GM19468 (cell line): Measurements from ENCODE around the gene AGAP1.

ENCODE experiments used
- ATAC-seq: cut with Tn5 transposase; IDR thresholded peaks from one replicate; pipeline ENCODE4 v1.9.1; 2021; ENCODE audit warnings: mild to moderate bottlenecking, moderate library complexity, moderate number of reproducible peaks; ENCODE audit not compliant: unreplicated experiment; ENCODE audit errors: extremely low read depth

Gene AGAP1

DNA sequence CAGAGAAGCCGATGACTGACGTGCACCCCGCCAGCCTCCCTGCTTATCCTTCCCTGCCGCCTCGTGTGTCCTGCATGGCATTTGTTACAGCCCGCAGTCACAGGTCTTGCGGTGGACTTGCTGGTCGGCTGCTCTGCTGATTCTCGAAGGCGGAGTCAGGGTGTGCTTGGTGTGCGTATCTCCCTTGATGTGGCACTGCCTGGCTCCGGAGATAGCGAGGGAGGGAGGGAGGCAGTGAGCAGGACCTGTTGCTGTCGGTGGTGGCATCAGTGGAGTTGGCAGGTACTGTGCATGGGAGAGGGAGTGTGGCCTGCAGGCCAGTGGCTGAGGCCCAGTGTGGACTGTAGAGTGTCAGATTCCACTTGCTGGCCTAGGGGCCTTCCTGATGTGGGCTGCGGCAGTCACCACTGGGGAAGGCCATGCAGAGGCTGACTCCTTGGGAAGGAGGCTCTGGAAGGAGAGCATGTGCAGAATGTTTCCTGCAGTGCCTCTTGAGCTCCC is 198.9 kb downstream of the AGAP1 start:
- no peak for ATAC-seq

DNA sequence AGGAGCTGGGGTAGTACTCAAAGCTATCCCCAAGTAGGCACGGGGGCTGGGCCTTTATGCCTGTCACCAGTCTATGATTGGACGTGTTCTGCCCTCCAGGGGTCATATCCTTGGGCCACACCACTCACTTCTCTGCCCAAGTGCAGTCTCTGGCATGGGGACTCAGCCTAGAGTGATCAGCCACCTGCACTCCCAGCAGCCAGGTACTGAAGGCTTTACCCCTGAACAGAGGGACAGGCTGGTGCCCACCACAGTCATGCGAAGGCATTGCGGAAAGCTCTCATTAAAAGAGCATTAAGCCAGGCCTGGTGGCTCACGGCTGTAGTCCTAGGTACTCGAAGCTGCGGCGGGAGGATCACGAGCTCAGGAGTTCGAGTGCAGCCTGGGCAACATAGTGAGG is 199.4 kb downstream of the AGAP1 start:
- no peak for ATAC-seq

DNA sequence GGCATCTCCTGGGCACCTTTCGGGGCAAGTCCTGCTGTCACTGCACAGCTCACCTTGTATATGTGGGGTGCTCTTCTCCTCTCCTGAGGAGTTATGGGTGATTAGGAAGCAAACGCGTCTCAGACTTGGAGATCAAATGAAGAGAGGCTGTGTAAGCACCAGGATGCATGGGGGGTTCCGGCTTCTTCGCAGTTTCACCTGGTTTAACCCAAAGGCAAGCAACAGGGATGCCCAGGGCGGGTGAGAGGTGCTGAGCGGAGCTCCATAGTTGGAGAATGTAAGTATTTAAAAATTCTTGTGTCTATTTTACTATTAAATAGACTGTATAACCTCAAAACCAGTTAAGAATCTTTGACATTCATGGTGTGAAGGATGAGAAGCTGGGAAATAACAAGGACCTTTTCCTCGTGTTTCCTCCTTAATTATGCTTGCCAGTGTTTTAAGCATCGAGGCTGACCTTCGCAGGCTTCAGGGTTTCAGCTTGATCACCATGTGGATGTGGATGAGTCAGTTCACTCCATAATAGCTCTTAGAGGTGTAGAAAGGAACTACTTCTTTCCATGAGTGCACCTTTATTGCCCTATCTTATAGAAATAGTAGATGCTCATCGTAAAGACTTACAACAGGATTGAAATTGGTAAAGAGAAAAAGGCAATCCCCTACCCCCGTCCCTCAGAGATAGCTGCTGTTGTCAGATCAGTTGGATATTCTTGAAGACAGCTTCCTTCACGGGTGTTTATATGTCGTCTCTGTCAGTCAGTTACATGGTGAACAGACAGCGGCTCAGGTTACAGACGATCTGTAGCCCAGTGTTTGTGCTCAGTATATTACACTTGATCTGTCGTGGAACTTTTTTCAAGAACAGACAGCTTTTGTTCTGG is 201.1 kb downstream of the AGAP1 start:
- ATAC-seq: no peak

DNA sequence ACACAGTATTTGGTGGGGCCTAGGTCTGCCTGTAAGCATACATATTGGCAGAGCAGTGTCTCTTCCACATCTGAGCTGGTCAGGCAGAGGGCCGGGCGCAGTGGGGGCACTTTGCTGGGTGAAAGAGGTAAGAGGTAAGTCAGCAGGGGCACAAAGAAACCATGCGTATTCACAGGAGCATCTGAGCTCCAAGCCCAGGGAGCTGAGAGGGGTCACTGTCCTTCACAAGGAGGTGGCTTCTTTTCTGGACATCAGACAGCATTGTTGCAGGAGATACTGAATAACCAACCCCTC is 201.7 kb downstream of the AGAP1 start:
- ATAC-seq: no peak

DNA sequence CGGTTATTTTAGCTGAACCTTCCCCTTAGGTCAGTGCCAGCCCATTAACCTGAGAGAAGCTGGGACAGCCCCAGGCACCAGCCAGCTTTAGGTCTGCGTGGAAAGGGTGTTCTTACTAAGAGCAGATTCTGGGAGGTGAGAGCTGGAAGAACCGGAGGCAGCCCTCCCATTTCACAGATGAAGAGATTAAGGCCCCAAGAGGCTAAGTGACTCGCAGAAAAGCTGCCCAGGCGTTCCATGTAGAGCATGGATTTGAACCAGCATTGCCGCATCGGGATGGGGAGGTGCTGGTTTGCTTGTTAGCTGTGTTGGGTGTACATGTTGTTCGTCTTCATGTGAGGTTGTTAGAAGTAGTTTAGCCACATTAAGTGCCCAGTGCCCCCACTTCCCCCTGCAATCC is 203.2 kb downstream of the AGAP1 start:
- no peak for ATAC-seq

DNA sequence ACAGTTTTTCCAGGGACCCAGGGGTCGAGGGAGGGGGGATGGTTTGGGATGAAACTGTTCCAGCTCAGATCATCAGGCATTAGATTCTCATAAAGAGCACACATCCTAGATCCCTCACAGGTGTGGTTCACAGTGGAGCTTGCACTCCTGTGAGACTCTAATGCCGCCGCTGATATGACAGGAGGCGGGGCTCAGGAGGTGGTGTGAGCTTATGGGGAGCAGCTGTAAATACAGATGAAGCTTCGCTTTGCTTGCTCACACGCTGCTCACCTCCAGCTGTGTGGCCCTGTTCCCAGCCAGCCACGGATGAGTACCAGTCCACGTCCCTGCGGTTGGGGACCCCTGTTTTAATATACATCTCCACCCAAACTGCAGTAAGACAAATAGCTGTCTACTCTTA is 204.2 kb downstream of the AGAP1 start:
- no peak for ATAC-seq

DNA sequence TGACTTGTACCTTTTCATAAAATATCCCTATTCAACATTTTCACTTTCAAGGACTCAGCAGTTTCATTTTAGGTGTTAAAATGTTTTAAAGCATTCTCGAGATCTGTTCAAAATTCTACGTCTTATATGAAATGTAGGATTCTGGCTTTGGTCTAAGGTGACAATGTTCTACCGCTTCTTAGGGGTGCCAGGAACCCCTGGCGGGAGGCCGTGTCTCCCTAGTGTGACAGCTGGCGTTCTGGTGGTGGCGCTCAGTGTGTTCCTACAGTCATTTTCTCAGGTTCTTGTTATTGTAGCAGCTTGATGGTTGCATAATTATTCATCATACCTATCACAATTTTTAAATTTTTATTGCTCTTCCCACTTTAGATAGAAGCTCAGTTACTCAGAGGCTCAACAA is 204.6 kb downstream of the AGAP1 start:
- no peak for ATAC-seq

DNA sequence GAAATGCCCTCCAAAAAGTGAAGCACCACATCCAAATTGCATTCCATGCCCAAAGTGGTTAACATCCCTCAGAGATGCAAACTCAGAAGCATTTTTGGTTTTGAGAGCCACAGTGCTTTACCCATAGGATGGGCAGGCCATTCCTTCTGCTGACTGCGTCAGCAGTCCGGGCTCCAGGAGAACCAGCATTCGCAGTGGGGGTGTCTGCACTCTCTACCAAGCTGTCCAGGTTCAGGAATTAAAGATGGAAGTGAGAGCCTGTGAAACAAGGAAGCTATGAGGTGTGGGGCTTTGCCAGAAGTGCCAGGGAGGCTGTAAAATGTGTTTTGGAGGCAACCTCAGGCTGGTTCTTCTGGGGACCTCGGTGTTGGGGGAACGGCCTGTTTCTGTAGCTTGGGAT is 205.7 kb downstream of the AGAP1 start:
- ATAC-seq: no peak

DNA sequence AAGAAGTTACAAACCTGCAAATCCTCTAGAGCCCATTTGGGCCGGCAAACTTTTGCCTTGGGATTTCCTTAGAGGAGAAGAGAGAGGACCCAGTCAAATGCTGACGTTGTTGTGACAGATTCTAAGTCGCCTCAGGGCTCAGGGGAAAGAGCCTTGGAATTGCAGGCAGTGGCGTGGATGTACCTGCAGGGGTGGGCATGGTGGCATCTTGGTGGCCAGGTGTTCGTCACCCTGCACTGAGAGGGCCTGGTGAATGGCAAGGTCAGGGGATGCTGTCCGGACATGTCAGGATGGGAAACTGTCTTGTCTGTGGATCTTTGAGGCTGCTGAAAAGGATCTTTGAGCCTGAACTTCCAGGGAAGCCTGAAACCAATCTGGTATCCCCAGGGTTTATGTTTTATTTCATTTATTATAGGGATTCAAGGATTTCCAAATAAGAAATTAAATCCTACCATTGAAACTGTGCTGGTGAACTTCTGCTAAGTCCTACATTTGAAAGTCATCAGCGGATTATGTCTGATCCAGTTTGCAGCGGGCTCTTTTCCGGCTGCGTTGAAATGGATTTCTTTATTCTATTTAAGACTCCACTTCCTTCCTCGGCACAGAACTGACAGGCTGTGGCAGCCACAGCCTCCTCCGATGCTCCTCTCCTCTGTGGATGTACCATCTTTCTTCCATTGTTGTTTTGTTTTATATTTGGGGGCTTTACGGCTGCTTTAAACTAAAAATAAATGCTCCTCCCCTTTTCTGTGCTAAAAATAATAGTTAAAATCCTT is 207.6 kb downstream of the AGAP1 start:
- ATAC-seq: no peak

DNA sequence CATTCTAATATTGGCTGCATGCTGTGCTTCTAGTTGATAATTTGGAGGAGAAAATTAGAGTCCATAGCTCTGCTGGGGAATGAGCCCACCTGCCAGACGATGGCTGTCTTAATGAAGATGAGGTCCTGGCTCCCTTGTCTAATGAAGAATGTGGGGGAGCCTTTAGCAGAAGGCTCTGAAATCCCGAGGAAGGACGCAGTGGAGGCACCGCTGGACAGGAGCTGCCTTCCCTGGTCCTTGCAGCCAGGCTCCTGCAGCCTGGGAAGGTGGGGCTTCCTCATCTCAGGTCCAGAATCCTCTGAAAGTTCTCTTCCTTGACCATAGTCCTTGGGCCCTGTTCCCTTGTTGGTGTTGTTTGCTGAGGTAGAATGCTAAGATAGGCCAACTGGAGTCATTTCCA is 208.3 kb downstream of the AGAP1 start:
- ATAC-seq: no peak

DNA sequence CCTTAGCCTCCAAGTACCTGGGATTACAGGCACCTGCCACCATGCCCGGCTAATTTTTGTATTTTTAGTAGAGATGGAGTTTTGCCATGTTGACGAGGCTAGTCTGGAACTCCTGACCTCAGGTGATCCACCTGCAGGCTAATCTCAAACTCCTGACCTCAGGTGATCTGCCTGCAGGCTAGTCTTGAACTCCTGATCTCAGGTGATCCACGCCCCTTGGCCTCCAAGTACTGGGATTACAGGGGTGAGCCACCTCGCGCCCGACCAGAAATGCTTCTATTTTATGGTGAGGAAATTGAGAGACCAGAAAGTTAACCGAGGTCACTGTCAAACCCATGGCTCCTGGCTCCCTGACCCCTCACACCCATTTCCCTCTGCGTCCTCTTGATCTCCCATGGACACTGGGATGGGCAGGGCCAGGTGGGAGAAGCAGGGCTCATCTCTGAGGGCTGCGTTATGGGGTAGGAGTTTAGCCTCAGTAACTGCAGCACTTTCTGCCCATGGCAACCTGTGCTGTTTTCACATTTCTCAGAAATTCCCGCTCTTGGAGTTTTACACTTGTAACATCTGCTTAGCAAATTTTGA is 210.0 kb downstream of the AGAP1 start:
- ATAC-seq: no peak

DNA sequence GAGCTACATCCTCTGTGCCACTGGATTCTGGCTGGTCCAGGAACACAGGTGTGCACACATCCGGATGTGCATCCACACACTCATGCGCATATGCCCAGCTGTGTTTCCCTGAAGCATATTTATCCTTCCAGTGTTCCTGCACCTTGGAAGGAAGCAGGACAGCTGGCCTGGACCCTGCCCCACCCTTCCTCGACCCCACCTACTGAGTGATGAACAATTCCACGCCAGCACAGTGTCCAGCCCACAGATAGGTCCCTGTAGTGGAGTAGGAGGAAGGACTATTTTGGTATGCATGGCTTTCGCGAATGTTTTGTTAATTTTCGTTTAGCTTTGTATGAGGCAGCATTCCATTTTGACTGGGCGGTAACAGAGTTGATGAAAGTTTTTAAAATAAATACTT is 211.5 kb downstream of the AGAP1 start:
- ATAC-seq: no peak

DNA sequence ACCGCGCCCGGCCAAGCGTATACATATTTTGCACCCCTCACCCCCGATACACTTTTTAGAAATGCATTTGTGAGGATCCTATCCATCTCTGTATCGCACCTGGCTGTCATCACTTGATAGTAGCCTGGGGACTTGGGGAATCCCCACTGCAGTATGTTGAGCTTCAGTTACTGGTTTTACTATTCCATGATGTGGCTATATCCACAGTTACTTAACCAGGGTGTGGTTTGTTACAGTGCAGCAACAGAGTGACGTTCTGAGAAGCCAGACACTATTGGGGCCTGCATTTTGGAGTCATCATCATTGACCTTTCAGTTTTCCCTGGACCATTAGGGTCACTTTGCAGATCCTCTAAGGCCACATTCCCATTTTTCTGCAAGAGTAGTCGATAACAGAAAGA is 212.7 kb downstream of the AGAP1 start:
- ATAC-seq: no peak

DNA sequence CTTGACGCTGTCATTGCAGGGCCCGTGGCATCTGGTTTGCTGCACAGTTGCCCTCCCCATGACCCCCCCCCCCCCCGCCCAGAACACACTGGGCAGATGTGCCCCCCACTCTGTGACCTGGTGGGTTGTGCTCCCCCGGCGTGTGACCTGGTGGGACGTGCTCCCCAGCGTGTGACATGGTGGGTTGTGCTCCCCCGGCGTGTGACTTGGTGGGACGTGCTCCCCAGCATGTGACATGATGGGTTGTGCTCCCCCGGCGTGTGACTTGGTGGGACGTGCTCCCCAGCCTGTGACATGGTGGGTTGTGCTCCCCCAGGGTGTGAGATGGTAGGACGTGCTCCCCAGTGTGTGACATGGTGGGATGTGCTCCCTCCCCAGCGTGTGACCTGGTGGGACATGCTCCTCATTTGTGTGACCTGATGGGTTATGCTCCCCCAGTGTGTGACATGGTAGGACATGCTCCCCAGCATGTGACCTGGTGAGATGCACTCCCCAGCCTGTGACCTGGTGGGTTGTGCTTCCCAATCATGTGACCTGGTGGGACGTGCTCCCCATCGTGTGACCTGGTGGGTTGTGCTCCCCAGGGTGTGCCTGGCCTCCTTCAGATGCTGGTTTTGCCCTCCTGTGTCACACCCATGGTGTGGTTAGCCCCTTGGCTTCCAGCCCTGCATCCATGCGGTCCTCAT is 213.7 kb downstream of the AGAP1 start:
- no peak for ATAC-seq

DNA sequence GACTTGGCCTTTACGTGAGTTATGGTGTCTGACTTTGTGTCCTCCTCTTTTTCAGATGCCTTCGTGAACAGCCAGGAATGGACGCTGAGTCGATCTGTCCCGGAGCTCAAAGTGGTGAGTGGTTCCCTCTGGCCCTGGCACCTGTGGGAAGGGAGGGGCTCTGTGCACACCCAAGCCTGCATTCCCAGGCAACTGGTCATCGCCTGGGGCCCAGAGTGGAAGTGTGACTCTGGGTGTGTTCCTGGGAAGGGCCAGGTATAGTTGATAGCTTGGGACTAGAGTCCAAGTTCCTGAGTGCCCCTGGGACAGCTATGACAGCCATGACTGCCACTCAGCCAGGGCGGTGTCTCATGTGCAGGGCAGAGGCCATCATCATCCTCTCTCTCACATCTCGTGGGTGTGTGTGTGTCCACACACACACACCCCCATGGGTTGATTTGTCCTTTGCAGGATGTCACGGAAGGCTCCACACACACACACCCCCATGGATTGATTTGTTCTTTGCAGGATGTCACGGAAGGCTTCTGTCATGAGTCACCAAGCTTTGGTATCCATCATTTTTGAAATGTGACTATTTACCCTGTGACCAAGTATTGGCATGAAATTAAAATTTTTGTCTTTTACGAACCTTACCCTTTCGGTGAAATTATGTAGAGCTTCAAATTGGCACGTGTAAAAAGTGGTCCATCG is 215.4 kb downstream of the AGAP1 start:
- ATAC-seq: no peak

DNA sequence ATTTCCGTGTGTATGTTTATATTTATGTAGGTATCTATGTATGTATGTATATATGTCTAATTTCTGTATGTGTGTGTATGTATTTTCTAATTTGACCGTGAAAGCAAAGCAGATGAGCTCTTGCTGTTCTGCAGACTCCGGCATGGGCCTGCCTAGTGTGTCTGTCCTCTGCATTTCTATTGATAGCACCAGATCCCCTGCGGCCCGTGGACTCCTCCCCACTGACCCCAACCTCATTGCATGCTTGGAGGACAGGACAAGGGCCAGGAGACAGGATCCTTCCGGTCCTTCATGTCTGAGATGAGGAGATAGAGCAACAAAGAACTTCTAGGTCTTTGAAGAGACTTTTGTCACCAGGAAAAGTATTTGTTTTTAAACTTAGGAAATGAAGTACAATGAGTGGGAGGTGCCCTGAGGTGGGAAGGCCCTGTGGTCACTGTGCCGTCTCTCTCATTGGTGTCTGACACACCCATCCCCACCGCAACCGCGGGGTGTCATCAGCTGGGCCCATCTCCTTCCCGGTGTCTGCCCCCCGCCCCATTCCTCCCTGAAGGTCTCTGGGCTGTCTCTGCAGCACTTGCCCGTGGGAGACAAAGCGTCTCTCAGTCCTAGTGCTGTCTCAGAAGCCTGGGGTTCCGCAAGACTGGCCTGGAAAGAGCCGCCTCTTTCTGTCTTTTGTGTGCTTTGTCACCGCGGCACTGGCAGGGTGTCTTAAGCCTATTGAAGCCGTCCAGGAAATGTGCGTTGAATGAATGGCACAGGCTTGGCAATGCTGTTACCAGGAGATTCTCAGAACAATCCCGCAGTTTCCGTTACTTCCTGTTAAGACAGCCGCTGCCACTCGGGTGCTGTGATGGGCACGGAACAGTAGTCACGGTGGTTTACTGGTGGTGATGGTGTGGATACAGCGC is 216.4 kb downstream of the AGAP1 start:
- no peak for ATAC-seq

DNA sequence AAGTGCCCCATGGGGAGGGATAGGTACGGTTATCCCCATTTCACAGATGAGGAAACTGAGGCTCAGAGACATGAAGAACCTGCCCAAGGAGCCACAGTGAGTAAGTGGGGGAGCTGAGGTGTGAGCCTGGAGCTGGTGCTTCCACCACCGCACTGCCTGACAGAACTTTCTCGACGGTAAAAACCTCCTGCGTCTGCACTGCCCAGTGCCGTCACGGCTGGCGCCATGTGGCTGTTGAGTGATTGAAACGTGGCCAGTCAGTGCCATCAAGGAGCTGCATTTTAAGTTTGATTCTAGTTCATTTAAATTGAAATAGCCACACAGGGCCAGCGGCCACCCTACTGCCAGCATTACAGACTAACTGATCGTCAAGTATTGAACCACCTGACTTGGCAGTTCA is 217.1 kb downstream of the AGAP1 start:
- ATAC-seq: no peak

DNA sequence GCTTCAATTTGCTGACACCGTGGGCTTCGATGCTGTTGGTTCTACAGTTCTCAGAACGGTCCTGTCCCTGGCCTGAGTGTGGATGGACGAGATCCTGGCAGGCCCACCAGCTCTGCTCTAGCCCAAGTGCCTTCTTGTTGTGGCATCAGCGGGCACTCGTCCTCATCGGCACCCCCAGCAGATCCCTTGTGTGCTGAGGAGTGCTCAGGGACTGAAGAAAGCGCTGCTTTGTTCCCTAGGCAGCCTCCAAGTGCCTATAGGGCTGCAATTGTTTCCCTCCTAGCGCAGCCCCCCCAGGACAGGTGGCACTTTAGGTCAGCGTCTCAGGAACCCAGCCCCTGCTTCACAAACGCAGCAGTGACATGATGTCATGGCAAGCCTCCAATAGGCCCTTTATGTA is 217.7 kb downstream of the AGAP1 start:
- ATAC-seq: no peak

DNA sequence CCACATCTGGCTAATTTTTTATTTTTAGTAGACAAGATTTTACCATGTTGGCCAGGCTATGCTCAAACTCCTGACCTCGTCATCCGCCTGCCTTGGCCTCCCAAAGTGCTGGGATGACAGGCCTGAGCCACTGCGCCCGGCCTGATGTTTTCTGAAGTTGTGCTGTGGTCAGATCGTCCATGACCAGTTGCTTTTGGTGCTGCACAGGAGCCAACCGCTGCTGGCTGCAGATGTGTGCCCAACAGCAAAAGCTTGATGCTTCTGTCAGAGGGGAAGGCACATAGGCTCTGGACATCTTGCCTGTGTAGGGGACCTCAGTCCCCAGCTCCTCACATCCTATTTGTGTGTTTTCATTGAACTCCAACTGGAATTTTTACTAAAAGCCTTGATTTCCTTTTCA is 218.3 kb downstream of the AGAP1 start:
- no peak for ATAC-seq
